ENCODE results near the gene NFYC.

Gene NFYC

GRCh38 chr1:40756523-40756922, 65.0 kb downstream of the NFYC start:
- in situ Hi-C loops (cut with HindIII; ENCODE audit: low sequenced_read_pairs) = no loop called here

- in situ Hi-C loops (cut with HindIII; ENCODE audit: low sequenced_read_pairs) = no loop called here
These were observed 65.6 kb downstream of the NFYC start for GRCh38 chr1:40757084-40757483.

GRCh38 chr1:40758004-40758403, 66.5 kb downstream of the NFYC start:
- in situ Hi-C loops (cut with HindIII; ENCODE audit: low sequenced_read_pairs) = no loop called here

GRCh38 chr1:40758578-40759343, 67.3 kb downstream of the NFYC start:
- in situ Hi-C loops (cut with HindIII; ENCODE audit: low sequenced_read_pairs) = no loop called here

- in situ Hi-C loops (cut with HindIII; ENCODE audit: low sequenced_read_pairs) = no loop called here
These were observed 69.5 kb downstream of the NFYC start for GRCh38 chr1:40760984-40761383.

GRCh38 chr1:40762144-40762923, 70.8 kb downstream of the NFYC start:
- in situ Hi-C loops (cut with HindIII; ENCODE audit: low sequenced_read_pairs) = no loop called here

- in situ Hi-C loops (cut with HindIII; ENCODE audit: low sequenced_read_pairs) = no loop called here
These were observed 72.4 kb downstream of the NFYC start for GRCh38 chr1:40763742-40764532.

- in situ Hi-C loops (cut with HindIII; ENCODE audit: low sequenced_read_pairs) = no loop called here
These were observed 73.5 kb downstream of the NFYC start for GRCh38 chr1:40764981-40765380.

GRCh38 chr1:40766017-40766416, 74.5 kb downstream of the NFYC start:
- in situ Hi-C loops (cut with HindIII; ENCODE audit: low sequenced_read_pairs) = no loop called here

- in situ Hi-C loops (cut with HindIII; ENCODE audit: low sequenced_read_pairs) = no loop called here
These were observed 75.1 kb downstream of the NFYC start for GRCh38 chr1:40766560-40766959.

- in situ Hi-C loops (cut with HindIII; ENCODE audit: low sequenced_read_pairs) = no loop called here
These were observed 76.9 kb downstream of the NFYC start for GRCh38 chr1:40768146-40768990.

- in situ Hi-C loops (cut with HindIII; ENCODE audit: low sequenced_read_pairs) = no loop called here
These were observed 78.3 kb downstream of the NFYC start for GRCh38 chr1:40769815-40770214.

GRCh38 chr1:40770296-40771070, 79.0 kb downstream of the NFYC start:
- in situ Hi-C loops (cut with HindIII; ENCODE audit: low sequenced_read_pairs) = no loop called here

GRCh38 chr1:40772146-40772955, 80.8 kb downstream of the NFYC start:
- in situ Hi-C loops (cut with HindIII; ENCODE audit: low sequenced_read_pairs) = no loop called here

GRCh38 chr1:40773748-40774265, 82.3 kb downstream of the NFYC start:
- in situ Hi-C loops (cut with HindIII; ENCODE audit: low sequenced_read_pairs) = no loop called here

- in situ Hi-C loops (cut with HindIII; ENCODE audit: low sequenced_read_pairs) = no loop called here
These were observed 82.9 kb downstream of the NFYC start for GRCh38 chr1:40774266-40774998.

- in situ Hi-C loops (cut with HindIII; ENCODE audit: low sequenced_read_pairs) = no loop called here
These were observed 85.0 kb downstream of the NFYC start for GRCh38 chr1:40776236-40777072.

Measured in endothelial cell of hepatic sinusoid (primary cell).